Stomach (tissue), 9 donors: Measurements from ENCODE around the gene CPLX4. TPM values are rescaled to one million over a fixed set of nuclear protein-coding genes. Genes with fewer than 3 reads are reported as not detected.

ENCODE experiments used
- DNase-seq, 2 donors: peaks; one replicate each; pipeline versions ENCODE4 v3.0.0 to v3.0.0-alpha.2; 2013 to 2019
- H3K27ac ChIP-seq, 5 donors: fragments of 200-600 bp in 4 of 5; sonication (generic) in 4 of 5; one replicate each; pipeline ENCODE4 v1.5.1; 2013 to 2019; ENCODE audit warnings: mild to moderate bottlenecking in 1 of 5, moderate library complexity in 1 of 5
- H3K27me3 ChIP-seq, 3 donors: fragments of 200-600 bp; sonication (generic); one replicate each; pipeline ENCODE4 v1.5.1; 2017 to 2019; ENCODE audit warnings: mixed run types in 1 of 3
- H3K36me3 ChIP-seq, 4 donors: fragments of 200-600 bp; sonication (generic); 1 replicate in 3 of 4; 2 replicates in 1 of 4; pipeline ENCODE4 v1.5.1; 2016 to 2019
- H3K4me1 ChIP-seq, 4 donors: fragments of 200-600 bp; sonication (generic); one replicate each; pipeline ENCODE4 v1.5.1; 2016 to 2019
- H3K4me3 ChIP-seq, 4 donors: fragments of 200-600 bp; sonication (generic) in 3 of 4; one replicate each; pipeline ENCODE4 v1.5.1; 2016 to 2019; ENCODE audit warnings: mild to moderate bottlenecking in 1 of 4
- H3K9me3 ChIP-seq, 4 donors: fragments of 200-600 bp; sonication (generic); one replicate each; pipeline ENCODE4 v1.5.1; 2016 to 2019
- CTCF ChIP-seq, 7 experiments: fragments of 450-650 bp in 4 of 7; fragments of 200-600 bp in 3 of 7; sonication (generic) in 3 of 7; IDR thresholded peaks; one replicate each; pipeline ENCODE4 v1.5.1; 2016 to 2019; ENCODE audit warnings: antibody characterized with exemption in 7 of 7, control low read depth in 2 of 7, mild to moderate bottlenecking in 1 of 7
- EP300 ChIP-seq: sonication (generic); formaldehyde crosslinking; IDR thresholded peaks from one replicate; pipeline ENCODE4 v1.6.1; 2017; ENCODE audit warnings: antibody characterized with exemption
- POLR2A ChIP-seq, 4 donors: fragments of 450-650 bp; IDR thresholded peaks; one replicate each; pipeline ENCODE4 v1.6.1; 2016; ENCODE audit warnings: antibody characterized with exemption in 4 of 4, control low read depth in 2 of 4, mild to moderate bottlenecking in 1 of 4, moderate library complexity in 1 of 4
- POLR2AphosphoS5 ChIP-seq, 3 donors: sonication (generic); formaldehyde crosslinking; IDR thresholded peaks; one replicate each; pipeline ENCODE4 v1.6.1; 2016; ENCODE audit warnings: antibody characterized with exemption in 3 of 3
- WGBS, 5 donors: extraction: QIAGEN DNeasy Blood & Tissue Kit in 3 of 5; methylation state at CpG; one replicate each; pipeline versions ENCODE4 v1.1.5 to v1.1.7; 2013 to 2018; 5-methylcytosine and 5-hydroxymethylcytosine counted together
- intact Hi-C: fragments of 100-400 bp; cut with DNase I; formaldehyde crosslinking; loops from one replicate; pipeline ENCODE4 v1.15.1; 2023; ENCODE audit warnings: low total_unique reads
- polyA plus RNA-seq, 3 donors: library from polyadenylated mRNA; stranded (reverse); fragments of 200-250 nt; gene quantifications; one replicate each; pipeline ENCODE4 v1.2.3, GENCODE V29; 2013
- total RNA-seq, 5 donors: library from RNA; depleted of rRNA; stranded (reverse); fragments of >200 nt; gene quantifications; one replicate each; pipeline versions ENCODE4 v1.1.0 to v1.2.3, GENCODE V29; 2014 to 2016
- donor health status: healthy with polysubstance abuse.
- donor health status: Bipolar disorder and iron deficiency.
- donor health status: healthy.

CPLX4 gene
- total and polyA plus RNA-seq, 8 donors: not detected

GRCh38 chr18:59303006-59303405, 15.4 kb downstream of the CPLX4 start:
- intact Hi-C loops: no loop called here
- Histone ChIP-seq H3K9me3 (no peaks in the 10 kb centered on the region), H3K4me1 (peaks cover 0 to 2% (median under 1%) of the 10 kb centered on the region in 4 donors), H3K36me3 (no peaks in the 10 kb centered on the region), H3K27me3 (peaks cover 0 to 50% (median 13%) of the 10 kb centered on the region in 3 donors), H3K4me3 (no peak overlapping the region), H3K27ac (no peak overlapping the region)
- DNase-seq: no peak
- 81 to 94% (median 83%) methylated on average over 2 of the region's 2 CpGs for WGBS, 5 donors
- TF ChIP-seq POLR2A (IDR thresholded peaks at IDR 0.05): no peak
- TF ChIP-seq CTCF (IDR thresholded peaks at IDR 0.05): no peak
- no peak for TF ChIP-seq POLR2AphosphoS5 (IDR thresholded peaks at IDR 0.05)
- no peak for TF ChIP-seq EP300

GRCh38 chr18:59301929-59302328, 16.5 kb downstream of the CPLX4 start:
- DNase-seq: no peak
- 70 to 78% (median 76%) methylated on average over 4 of the region's 4 CpGs for WGBS, 5 donors
- H3K27ac ChIP-seq: no peak overlapping the region
- H3K36me3 ChIP-seq: no peaks in the 10 kb centered on the region
- no peaks in the 10 kb centered on the region for H3K4me1 ChIP-seq
- intact Hi-C loops: no loop called here
- no peak for TF ChIP-seq CTCF (IDR thresholded peaks at IDR 0.05)
- TF ChIP-seq POLR2AphosphoS5 (IDR thresholded peaks at IDR 0.05): no peak
- no peak for TF ChIP-seq EP300
- no peak for TF ChIP-seq POLR2A (IDR thresholded peaks at IDR 0.05)
- peaks cover 0 to 40% (median 4%) of the 10 kb centered on the region in 3 donors for H3K27me3 ChIP-seq
- H3K4me3 ChIP-seq: no peak overlapping the region
- H3K9me3 ChIP-seq: no peaks in the 10 kb centered on the region

- DNase-seq: no peak
- H3K27me3 ChIP-seq: peaks cover 0 to 32% (median 0%) of the 10 kb centered on the region in 3 donors
- H3K4me1 ChIP-seq: no peaks in the 10 kb centered on the region
- 58 to 100% (median 85%) methylated on average over 1 to 3 of the region's 3 CpGs for WGBS, 5 donors
- no peaks in the 10 kb centered on the region for H3K36me3 ChIP-seq
- H3K9me3 ChIP-seq: no peaks in the 10 kb centered on the region
- H3K27ac ChIP-seq: no peak overlapping the region
- intact Hi-C loops: no loop called here
- TF ChIP-seq EP300 (no peak), POLR2A (IDR thresholded peaks at IDR 0.05) (no peak), CTCF (IDR thresholded peaks at IDR 0.05) (no peak), POLR2AphosphoS5 (IDR thresholded peaks at IDR 0.05) (no peak)
- no peak overlapping the region for H3K4me3 ChIP-seq
These were observed 17.7 kb downstream of the CPLX4 start for GRCh38 chr18:59300676-59301285.

- H3K36me3 ChIP-seq: no peaks in the 10 kb centered on the region
- WGBS, 5 donors: 71 to 76% (median 75%) methylated on average over 8 of the region's 8 CpGs
- no peak overlapping the region for H3K4me3 ChIP-seq
- no peaks in the 10 kb centered on the region for H3K9me3 ChIP-seq
- H3K4me1 ChIP-seq: no peaks in the 10 kb centered on the region
- DNase-seq: no peak
- H3K27ac ChIP-seq: no peak overlapping the region
- intact Hi-C loops: no loop called here
- H3K27me3 ChIP-seq: peaks cover 0 to 31% (median 0%) of the 10 kb centered on the region in 3 donors
- no peak for TF ChIP-seq CTCF (IDR thresholded peaks at IDR 0.05)
These were observed 19.6 kb downstream of the CPLX4 start for GRCh38 chr18:59298871-59299270.
